HG02943 (cell line): ENCODE results near the gene CLTB.

Source experiments
- ATAC-seq: cut with Tn5 transposase; IDR thresholded peaks from one replicate; pipeline ENCODE4 v1.9.1; 2021; ENCODE audit warnings: mild to moderate bottlenecking, low read depth, moderate library complexity; ENCODE audit not compliant: unreplicated experiment

The CLTB gene

DNA sequence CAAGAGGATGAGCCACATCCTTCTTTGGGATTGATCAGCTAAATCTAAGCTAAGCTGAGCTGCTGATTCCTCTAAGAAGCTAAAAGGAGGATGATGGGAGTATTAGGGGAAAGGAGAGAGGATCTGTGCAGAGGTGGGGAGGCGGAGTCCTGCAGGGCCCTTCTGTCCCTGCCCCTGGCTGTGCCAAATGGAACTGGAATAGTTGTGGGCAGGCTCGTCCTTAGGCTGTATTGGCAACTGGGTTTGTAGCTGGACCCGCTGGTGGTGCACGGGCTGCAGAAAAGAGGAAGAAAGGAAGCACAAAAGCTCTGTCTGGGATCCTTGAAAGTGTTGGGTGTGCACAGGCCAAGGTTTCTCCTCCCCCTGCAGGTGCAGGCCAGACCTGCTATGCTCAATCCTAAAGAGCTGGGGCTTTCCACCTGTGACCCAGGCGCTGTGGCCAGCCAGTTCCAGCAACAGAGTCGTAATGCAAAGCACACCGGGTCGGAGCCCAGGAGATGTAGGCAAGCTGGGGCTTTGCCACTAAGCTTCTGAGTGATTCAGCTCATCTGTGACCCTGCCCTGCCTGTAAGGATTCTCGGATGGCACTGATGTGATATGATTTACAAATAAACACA lies 9.8 kb downstream of the CLTB start:
- no peak for ATAC-seq

- no peak for ATAC-seq
These were observed 10.5 kb downstream of the CLTB start for GRCh38 chr5:176405656-176406435.

DNA sequence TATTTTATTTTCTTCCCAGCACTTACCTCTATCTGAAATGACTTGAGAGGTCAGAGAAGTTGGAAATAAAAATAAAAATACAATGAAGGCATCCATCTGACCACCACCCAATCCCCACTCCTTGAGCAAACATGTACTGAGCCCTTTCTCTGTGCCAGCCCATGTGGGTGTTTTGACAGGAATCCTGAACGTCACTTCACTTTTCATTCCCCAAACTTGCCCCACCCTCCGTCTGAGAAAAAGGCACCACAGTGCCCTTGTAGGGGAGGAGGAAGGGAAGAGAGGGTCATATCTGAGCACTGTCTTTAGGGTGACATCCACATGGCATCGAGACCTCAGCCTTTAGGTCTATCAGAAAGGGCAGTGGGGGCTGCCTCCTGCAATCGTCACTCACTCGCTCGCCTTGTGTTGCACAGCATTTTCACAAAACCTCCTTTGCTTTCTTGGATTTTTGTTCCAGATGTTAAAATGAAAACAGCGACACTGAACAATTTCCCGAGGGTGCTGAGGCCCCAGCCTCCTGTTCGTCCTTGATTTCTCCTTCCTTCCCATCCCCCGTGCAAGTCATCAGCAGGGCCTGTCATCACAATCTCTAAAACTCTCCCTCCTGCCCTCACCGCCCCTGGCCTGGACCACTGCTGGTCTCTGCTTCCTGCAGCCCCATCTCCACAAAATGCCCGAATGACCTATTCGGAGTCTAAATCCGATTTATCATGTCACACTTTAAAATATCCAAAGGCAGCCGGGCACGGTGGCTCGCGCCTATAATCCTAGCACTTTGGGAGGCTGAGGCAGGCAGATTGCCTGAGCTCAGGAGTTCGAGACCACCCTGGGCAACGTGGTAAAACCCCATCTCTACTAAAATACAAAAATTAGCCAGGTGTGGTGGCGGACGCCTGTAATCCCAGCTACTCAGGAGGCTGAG lies 14.8 kb downstream of the CLTB start:
- ATAC-seq, result no peak

- no peak for ATAC-seq
These were observed 15.8 kb downstream of the CLTB start for GRCh38 chr5:176400382-176401156.

DNA sequence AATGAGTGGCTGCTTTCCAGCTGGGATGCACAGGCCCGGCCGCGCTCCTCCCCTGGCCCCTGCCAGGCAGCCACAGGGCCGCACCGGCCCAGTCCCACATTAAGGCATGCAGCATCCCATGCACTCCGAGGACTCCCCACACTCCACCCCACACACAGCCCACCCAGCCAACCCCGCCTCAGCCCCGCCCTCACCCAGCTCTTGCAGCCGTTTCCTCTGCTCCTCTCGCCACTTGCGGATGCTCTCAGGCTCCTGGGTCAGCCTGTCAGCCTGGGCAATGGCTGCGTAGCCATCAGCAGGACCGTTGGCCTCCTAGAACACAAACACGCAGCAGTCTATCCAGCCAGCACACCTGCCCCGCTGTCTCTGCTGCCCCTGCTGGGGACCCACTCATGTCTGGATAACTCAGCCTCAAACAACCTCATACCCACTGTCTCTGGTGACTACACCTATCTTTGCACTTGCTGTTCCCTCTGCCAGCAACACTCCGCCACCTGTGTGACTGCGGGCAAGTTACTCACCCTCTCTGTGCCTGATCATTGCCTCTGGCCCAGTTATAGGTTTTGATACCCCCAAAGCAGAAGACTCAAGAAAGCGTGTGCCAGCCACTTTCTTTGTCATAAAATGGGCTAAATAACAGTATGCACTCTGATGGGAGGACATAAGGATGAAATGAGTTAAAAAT lies 18.5 kb downstream of the CLTB start:
- no peak for ATAC-seq

DNA sequence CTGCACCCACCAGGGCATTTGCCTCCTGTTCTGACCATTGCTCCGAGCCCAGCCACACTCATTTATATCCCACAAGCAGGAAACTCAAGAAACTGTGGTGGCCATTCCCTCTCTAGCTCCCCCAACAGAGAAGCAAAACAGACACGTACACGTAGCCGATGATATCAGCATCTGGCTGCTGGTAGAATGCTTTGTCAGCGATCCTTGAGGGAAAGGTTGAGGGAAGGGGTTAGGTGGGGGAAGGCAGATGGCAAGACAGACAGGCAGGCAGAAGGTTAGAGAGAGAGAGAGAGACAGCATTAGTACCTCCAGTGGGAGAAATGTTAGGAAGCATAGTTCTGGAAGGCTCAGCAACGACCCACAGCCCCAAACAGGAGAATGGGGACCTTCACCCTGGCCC lies 20.0 kb downstream of the CLTB start:
- no peak for ATAC-seq

GRCh38 chr5:176394881-176395675 lies 21.3 kb downstream of the CLTB start:
- no peak for ATAC-seq

DNA sequence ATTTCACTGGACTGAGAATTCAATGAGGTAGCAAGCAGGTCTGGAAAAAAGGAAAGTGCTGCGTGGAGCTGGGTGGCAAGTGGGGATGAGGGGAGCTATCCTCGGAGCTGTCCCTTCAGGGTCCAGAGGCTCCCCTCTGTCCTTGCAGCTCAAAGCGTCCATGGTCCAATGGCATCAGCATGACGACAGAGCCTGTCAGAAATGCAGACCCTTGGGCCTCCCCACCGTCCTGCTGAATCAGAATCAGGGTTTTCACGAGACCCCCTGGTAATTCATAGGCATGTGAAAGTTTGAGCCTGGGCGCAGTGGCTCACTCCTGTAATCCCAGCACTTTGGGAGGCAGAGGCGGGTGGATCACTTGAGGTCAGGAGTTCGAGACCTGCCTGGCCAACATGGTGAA lies 22.2 kb downstream of the CLTB start:
- no peak for ATAC-seq

GRCh38 chr5:176392526-176392925 lies 23.8 kb downstream of the CLTB start:
- no peak for ATAC-seq

DNA sequence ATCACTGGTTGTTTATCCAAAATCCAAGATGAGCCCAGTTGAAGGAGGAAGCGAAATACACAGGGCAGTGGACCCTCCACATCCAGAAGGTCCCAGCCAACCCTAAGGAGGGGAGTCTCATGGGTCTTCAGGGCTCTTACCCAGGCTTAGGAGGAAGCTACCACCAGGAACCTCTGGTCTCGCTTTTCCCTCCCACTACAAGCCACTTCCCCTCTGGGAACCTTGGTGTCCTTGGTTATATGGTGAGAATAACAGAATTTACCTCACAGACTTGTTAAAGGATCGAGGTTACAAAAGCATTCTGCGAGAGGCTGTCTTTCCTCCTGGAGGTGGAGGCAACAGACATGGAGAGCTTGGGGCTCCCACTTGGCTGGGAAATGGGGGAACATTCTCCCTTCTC lies 24.3 kb downstream of the CLTB start:
- ATAC-seq, result no peak

DNA sequence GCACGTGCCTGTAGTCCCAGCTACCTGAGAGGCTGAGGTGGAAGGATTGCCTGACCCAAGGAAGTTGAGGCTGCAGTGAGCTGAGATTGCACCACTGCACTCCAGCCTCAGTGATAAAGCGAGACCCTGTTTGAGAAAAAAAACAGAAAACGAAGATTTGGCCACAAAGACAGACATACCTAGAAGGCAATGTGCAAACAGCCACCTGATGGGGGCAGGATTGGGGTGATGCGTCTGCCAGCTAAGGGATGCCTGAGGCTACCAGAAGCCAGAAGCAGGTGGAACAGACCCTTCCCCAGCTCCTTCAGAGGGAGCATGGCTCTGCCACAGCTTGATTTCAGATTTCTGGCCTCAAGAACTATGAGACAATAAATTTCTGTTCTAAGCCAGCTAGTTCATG lies 24.9 kb downstream of the CLTB start:
- ATAC-seq, result no peak

GRCh38 chr5:176389135-176390123 lies 26.9 kb downstream of the CLTB start:
- peak; percentile 31 for ATAC-seq

- peak; percentile 88 for ATAC-seq
These were observed 27.8 kb downstream of the CLTB start, which contains the start of the genes HIGD2A and NOP16 for GRCh38 chr5:176388444-176389134. Gene HIGD2A (plus strand): TSS chr5:176388751. CDS start chr5:176388820, 69 bp downstream. Gene NOP16 (minus strand): TSS chr5:176388598. CDS start chr5:176388539, 59 bp downstream.

- no peak for ATAC-seq
These were observed 28.3 kb downstream of the CLTB start for GRCh38 chr5:176388003-176388443.

DNA sequence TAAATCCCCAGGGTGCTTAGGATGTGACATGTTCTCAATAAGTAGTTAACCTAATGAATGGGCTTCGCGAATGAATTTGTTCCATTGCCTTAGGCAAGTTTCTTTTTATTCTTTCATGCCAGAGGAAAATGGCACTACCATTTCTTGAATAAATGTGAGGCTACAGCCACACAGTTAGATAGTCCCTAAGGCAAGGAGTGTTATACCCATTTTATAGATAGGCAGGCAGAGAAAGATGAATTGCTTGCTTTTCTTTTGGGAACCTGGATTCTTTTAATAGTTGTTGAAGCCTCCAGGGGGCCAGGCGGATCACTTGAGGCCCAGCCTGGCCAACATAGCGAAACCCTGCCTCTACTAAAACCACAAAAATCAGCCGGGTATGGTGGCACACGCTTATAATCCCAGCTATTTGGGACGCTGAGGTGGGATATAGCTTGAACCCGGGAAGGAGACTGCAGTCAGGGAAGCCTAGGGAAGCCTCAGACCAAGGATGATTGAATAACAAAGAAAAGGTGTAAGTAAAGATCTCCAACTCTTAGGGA lies 28.9 kb downstream of the CLTB start:
- ATAC-seq, result no peak

DNA sequence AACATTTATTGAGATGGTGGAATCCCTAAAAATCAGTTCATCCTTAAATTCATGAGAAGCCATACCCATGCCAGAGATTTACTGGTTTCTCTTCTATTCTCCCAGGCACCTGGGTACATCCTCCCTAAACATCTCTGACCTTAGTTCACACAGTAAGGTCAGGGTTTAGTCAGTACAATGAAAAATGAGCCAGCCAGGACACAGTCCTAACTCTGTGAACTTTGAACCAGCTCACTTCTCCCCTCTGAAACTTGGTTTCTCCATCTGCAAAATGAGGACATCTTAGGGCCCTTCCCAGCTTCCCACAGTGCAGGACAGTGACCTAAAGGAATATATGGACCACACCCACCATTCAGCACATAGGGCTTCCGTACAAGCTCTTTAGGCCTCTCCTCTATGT lies 29.8 kb downstream of the CLTB start:
- no peak for ATAC-seq

GRCh38 chr5:176384991-176385390 lies 31.3 kb downstream of the CLTB start:
- no peak for ATAC-seq
